Nephron (organoid): ENCODE data around the gene FANCI.

ENCODE experiments used
- H3K27ac Mint-ChIP-seq, 3 experiments: 2 replicates each; pipeline ENCODE4 v1.8.0; 2020; ENCODE audit warnings: mixed read lengths in 3 of 3, mild to moderate bottlenecking in 2 of 3, moderate library complexity in 1 of 3
- H3K27me3 Mint-ChIP-seq: 2 replicates; pipeline ENCODE4 v1.8.0; 2021; ENCODE audit warnings: low read depth, mild to moderate bottlenecking, moderate library complexity, mixed read lengths
- H3K36me3 Mint-ChIP-seq: 2 replicates; pipeline ENCODE4 v1.8.0; 2020; ENCODE audit warnings: low read depth, mixed read lengths
- H3K4me1 Mint-ChIP-seq: 2 replicates; pipeline ENCODE4 v1.8.0; 2020; ENCODE audit warnings: mixed read lengths
- H3K4me3 Mint-ChIP-seq, 3 experiments: 2 replicates each; pipeline ENCODE4 v1.8.0; 2020; ENCODE audit warnings: mild to moderate bottlenecking in 3 of 3, mixed read lengths in 3 of 3, moderate library complexity in 2 of 3
- H3K9me3 Mint-ChIP-seq: 2 replicates; pipeline ENCODE4 v1.8.0; 2020; ENCODE audit warnings: mixed read lengths
- CTCF ChIP-seq, 3 experiments: fragments of 200-600 bp; sonication (generic); IDR thresholded peaks; one replicate each; pipeline ENCODE4 v1.5.0; 2021; ENCODE audit warnings: antibody characterized with exemption in 3 of 3; ENCODE audit not compliant: unreplicated experiment in 3 of 3

Gene FANCI

DNA sequence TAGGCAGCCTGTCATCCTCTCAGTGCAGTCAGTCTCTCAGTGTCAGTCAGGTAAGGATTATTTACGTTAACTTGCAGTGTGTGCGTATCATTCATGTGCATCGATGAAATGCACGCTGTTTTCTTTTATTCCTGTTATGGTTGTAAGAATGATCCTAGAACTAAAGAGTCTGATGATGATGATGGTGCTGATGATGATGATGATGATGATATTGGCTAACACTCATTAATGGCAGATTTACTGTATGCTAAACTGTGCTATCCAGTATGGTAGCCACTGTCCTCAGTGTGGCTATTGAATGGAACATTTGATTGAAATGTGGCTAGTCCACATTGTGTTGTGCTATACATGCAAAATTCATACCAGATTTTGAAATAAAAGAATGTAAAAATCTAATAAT is 39.4 kb downstream of the FANCI start:
- no peak for TF ChIP-seq CTCF (IDR thresholded peaks at IDR 0.05; ENCODE audit: unreplicated experiment in 3 of 3)
- no peak overlapping the region for H3K27ac Mint-ChIP-seq
- peaks cover 12% of the 10 kb centered on the region for H3K9me3 Mint-ChIP-seq
- no peaks in the 10 kb centered on the region for H3K27me3 Mint-ChIP-seq
- no peak overlapping the region for H3K4me3 Mint-ChIP-seq
- H3K4me1 Mint-ChIP-seq = no peaks in the 10 kb centered on the region
- H3K36me3 Mint-ChIP-seq = peaks cover 58% of the 10 kb centered on the region

DNA sequence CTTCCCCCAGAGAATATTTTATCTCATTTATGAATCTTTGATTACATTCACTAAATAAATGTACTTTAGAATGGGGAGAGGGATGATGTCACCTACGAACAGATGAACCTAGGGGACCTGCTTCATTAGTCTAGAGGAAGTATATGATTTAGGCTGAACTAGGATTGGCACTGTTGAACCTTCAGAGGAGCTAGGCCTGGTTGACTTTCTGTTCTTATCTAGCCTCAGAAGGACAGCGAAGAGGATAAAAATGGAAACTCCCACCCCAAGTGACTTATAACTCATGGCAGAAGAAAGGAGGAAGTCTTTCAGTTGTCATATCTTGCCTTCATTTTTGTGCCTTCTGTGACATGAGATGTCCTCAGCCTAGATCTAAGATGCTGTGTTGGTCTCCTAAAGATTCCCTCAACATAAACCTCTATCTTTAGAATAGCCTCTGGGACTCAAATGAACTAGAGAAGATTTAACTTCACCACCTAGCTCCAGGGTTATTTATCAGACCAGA is 48.2 kb downstream of the FANCI start:
- Mint-ChIP-seq H3K4me1 (no peaks in the 10 kb centered on the region), H3K4me3 (no peak overlapping the region), H3K27ac (no peak overlapping the region), H3K9me3 (peaks cover 3% of the 10 kb centered on the region), H3K27me3 (no peaks in the 10 kb centered on the region), H3K36me3 (peaks cover 57% of the 10 kb centered on the region)
- TF ChIP-seq CTCF (IDR thresholded peaks at IDR 0.05; ENCODE audit: unreplicated experiment in 3 of 3) = no peak

DNA sequence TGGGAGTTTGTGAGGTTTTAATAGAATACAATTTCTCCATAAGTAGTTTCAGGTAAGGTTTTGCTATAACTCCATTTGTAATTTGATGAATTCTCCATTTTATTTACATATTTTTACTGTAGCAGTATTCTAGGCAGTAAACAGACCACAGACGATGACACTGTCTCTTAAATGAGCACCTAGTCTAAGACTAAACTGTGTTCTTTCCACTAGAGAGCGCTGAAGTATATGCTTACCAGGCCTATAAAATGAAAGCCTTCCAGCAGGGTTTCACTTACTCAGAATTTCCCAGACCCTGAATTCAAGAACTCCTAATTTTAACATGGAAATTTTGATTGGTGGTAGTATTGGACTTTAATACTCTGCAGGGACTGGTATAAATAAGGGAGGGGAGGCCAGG is 49.2 kb downstream of the FANCI start:
- H3K4me3 Mint-ChIP-seq = no peak overlapping the region
- no peak for TF ChIP-seq CTCF (IDR thresholded peaks at IDR 0.05; ENCODE audit: unreplicated experiment in 3 of 3)
- peaks cover 57% of the 10 kb centered on the region for H3K36me3 Mint-ChIP-seq
- H3K9me3 Mint-ChIP-seq = peaks cover 2% of the 10 kb centered on the region
- no peak overlapping the region for H3K27ac Mint-ChIP-seq
- H3K4me1 Mint-ChIP-seq = no peaks in the 10 kb centered on the region
- no peaks in the 10 kb centered on the region for H3K27me3 Mint-ChIP-seq

- Mint-ChIP-seq H3K36me3 (peaks cover 57% of the 10 kb centered on the region), H3K4me1 (no peaks in the 10 kb centered on the region), H3K27ac (no peak overlapping the region), H3K4me3 (no peak overlapping the region), H3K27me3 (no peaks in the 10 kb centered on the region), H3K9me3 (peaks cover 7% of the 10 kb centered on the region)
- peak in 2 of 3 experiments; percentile 8 to 26 for TF ChIP-seq CTCF (IDR thresholded peaks at IDR 0.05; ENCODE audit: unreplicated experiment in 3 of 3)
These were observed 56.1 kb downstream of the FANCI start for GRCh38 chr15:89299896-89300295.

DNA sequence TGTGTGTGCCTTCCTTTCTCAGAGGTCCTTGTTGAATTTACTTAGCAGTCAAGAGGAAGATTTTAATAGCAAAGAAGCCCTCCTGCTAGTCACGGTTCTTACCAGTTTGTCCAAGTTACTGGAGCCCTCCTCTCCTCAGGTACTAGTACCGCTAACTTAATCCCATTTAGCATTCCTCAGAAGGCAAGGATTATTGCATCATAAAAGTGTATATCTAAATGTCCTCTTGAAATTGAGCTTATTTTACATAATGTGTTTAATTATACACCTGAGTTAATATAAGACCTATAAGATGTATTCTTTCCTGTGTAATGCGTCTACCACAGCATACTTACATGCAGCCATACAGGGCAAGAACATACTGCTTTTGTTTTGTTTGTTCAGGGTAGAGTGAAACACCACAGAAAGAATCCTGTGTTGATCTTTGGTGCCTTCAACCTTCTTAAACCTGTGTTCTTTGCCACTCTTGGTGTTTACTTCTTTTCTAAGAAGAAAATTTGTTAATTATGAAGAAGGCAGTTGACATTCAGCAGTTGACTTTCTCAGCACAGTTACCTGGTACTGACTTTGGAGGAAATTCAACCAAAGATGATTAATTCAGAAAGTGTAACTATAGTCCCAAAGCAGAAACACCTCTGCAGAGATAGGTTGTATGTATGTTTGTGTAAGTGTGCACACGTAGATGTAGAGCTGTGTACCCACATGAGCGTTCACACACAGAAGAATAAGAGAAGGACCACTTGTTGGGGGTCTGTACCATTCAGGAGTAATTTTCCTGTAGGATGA is 57.7 kb downstream of the FANCI start:
- Mint-ChIP-seq H3K36me3 (peaks cover 63% of the 10 kb centered on the region), H3K9me3 (peaks cover 7% of the 10 kb centered on the region), H3K4me3 (no peak overlapping the region), H3K27ac (no peak overlapping the region), H3K27me3 (no peaks in the 10 kb centered on the region), H3K4me1 (no peaks in the 10 kb centered on the region)
- no peak for TF ChIP-seq CTCF (IDR thresholded peaks at IDR 0.05; ENCODE audit: unreplicated experiment in 3 of 3)

- H3K9me3 Mint-ChIP-seq = no peaks in the 10 kb centered on the region
- H3K36me3 Mint-ChIP-seq = peaks cover 59% of the 10 kb centered on the region
- H3K4me1 Mint-ChIP-seq = no peaks in the 10 kb centered on the region
- no peak overlapping the region for H3K4me3 Mint-ChIP-seq
- H3K27me3 Mint-ChIP-seq = no peaks in the 10 kb centered on the region
- H3K27ac Mint-ChIP-seq = no peak overlapping the region
- no peak for TF ChIP-seq CTCF (IDR thresholded peaks at IDR 0.05; ENCODE audit: unreplicated experiment in 3 of 3)
These were observed 60.2 kb downstream of the FANCI start for GRCh38 chr15:89303986-89304385.
